Calu3 (cell line): ENCODE results near the gene BZW2. TPM values are rescaled to one million over a fixed set of nuclear protein-coding genes. Genes with fewer than 3 reads are reported as not detected.
A peak's percentile ranks its signal among the peaks of the same experiment; 100 is the strongest.

Experiments
- BruUV-seq: library from RNA; stranded (reverse); fragments of 400-500 nt; replicated peaks from 2 replicates; lab custom pipeline; 2021; lab: Mats Ljungman, UMichigan
- CTCF ChIA-PET: fragments of 300-600 bp; sonication (Branson Sonifier 250); formaldehyde crosslinking; loops from one replicate; lab custom pipeline; 2022; ENCODE audit warnings: antibody characterized with exemption; lab: Charles Lee
- DNase-seq: peaks from one replicate; pipeline ENCODE4 v3.0.0; 2022
- H3K27ac Mint-ChIP-seq: one replicate; pipeline ENCODE4 v1.8.0; 2022; ENCODE audit warnings: mixed read lengths; ENCODE audit not compliant: unreplicated experiment
- H3K27me3 Mint-ChIP-seq: one replicate; pipeline ENCODE4 v1.8.0; 2022; ENCODE audit warnings: mixed read lengths; ENCODE audit not compliant: unreplicated experiment
- H3K36me3 Mint-ChIP-seq: one replicate; pipeline ENCODE4 v1.8.0; 2022; ENCODE audit warnings: mild to moderate bottlenecking, moderate library complexity, mixed read lengths; ENCODE audit not compliant: insufficient read depth, unreplicated experiment
- H3K4me1 Mint-ChIP-seq: one replicate; pipeline ENCODE4 v1.8.0; 2022; ENCODE audit warnings: mild to moderate bottlenecking, low read depth, mixed read lengths; ENCODE audit not compliant: unreplicated experiment
- H3K4me3 Mint-ChIP-seq: one replicate; pipeline ENCODE4 v1.8.0; 2022; ENCODE audit warnings: mild to moderate bottlenecking, low read depth, moderate library complexity, mixed read lengths; ENCODE audit not compliant: unreplicated experiment
- H3K9me3 Mint-ChIP-seq: one replicate; pipeline ENCODE4 v1.8.0; 2022; ENCODE audit warnings: low read depth, mixed read lengths; ENCODE audit not compliant: unreplicated experiment
- CTCF ChIP-seq: fragments of 200-600 bp; IDR thresholded peaks from one replicate; pipeline ENCODE4 v1.8.0; 2022; ENCODE audit warnings: antibody characterized with exemption; ENCODE audit not compliant: unreplicated experiment
- intact Hi-C: fragments of 100-400 bp; cut with micrococcal nuclease; formaldehyde crosslinking; loops from one replicate; pipeline ENCODE4 v1.10.0; 2022; ENCODE audit not compliant: unreplicated experiment
- total RNA-seq: library from RNA; stranded (reverse); gene quantifications from 2 replicates; pipeline ENCODE4 v1.2.3, GENCODE V29; 2022

The BZW2 gene
- total RNA-seq, 1 experiment from 2014 or later = 194 TPM

- no peaks in the 10 kb centered on the region for H3K27me3 Mint-ChIP-seq
- H3K4me1 Mint-ChIP-seq = peaks cover 59% of the 10 kb centered on the region
- DNase-seq = no peak
- no TSS peak for BruUV-seq
- TF ChIP-seq CTCF = no peak
- peaks cover 36% of the 10 kb centered on the region for H3K36me3 Mint-ChIP-seq
- CTCF ChIA-PET = no interaction called here
- H3K27ac Mint-ChIP-seq = peak overlapping the region; percentile 0
- no peak overlapping the region for H3K4me3 Mint-ChIP-seq
- intact Hi-C loops = loop anchor here (5.0 kb wide), 1 partner anchor 43 kb away; the partner anchor contains the start of genes ANKMY2 and BZW2
- no peaks in the 10 kb centered on the region for H3K9me3 Mint-ChIP-seq
These were observed 41.9 kb upstream of the BZW2 start for GRCh38 chr7:16604054-16604453.

- H3K27me3 Mint-ChIP-seq = no peaks in the 10 kb centered on the region
- peaks cover 65% of the 10 kb centered on the region for H3K4me1 Mint-ChIP-seq
- no peaks in the 10 kb centered on the region for H3K9me3 Mint-ChIP-seq
- no TSS peak for BruUV-seq
- DNase-seq = no peak
- H3K36me3 Mint-ChIP-seq = peaks cover 36% of the 10 kb centered on the region
- CTCF ChIA-PET = no interaction called here
- no peak for TF ChIP-seq CTCF
- no peak overlapping the region for H3K4me3 Mint-ChIP-seq
- intact Hi-C loops = loop anchor here (5.0 kb wide), 1 partner anchor 176 kb away; no protein-coding TSS in a partner anchor
- no peak overlapping the region for H3K27ac Mint-ChIP-seq
These were observed 39.3 kb upstream of the BZW2 start for GRCh38 chr7:16606704-16607103.

- intact Hi-C loops = loop anchor here (5.0 kb wide), 2 partner anchors 77 to 172 kb away; no protein-coding TSS in a partner anchor
- H3K27ac Mint-ChIP-seq = peak overlapping the region; percentile 63
- DNase-seq = peak; percentile 44
- peaks cover 19% of the 10 kb centered on the region for H3K36me3 Mint-ChIP-seq
- H3K27me3 Mint-ChIP-seq = no peaks in the 10 kb centered on the region
- peak overlapping the region; percentile 50 for H3K4me3 Mint-ChIP-seq
- no peaks in the 10 kb centered on the region for H3K9me3 Mint-ChIP-seq
- peaks cover 49% of the 10 kb centered on the region for H3K4me1 Mint-ChIP-seq
- CTCF ChIA-PET = interaction anchor here (1.0 to 1.4 kb wide), 2 partner anchors 10 to 271 kb away, joined by 3 to 5 read pairs; no protein-coding TSS in a partner anchor
- TF ChIP-seq CTCF = no peak
- BruUV-seq = no TSS peak
These were observed 36.0 kb upstream of the BZW2 start for GRCh38 chr7:16609842-16610450.

GRCh38 chr7:16611711-16612110 lies 34.3 kb upstream of the BZW2 start:
- Mint-ChIP-seq H3K27ac (peak overlapping the region; percentile 24), H3K4me3 (no peak overlapping the region), H3K27me3 (no peaks in the 10 kb centered on the region), H3K4me1 (peaks cover 49% of the 10 kb centered on the region), H3K36me3 (peaks cover 25% of the 10 kb centered on the region), H3K9me3 (no peaks in the 10 kb centered on the region)
- no TSS peak for BruUV-seq
- CTCF ChIA-PET = no interaction called here
- intact Hi-C loops = loop anchor here (5.0 kb wide), 1 partner anchor 76 kb away; no protein-coding TSS in a partner anchor
- DNase-seq = no peak
- TF ChIP-seq CTCF = no peak
